Large intestine (tissue), 12 donors: ENCODE measurements around the gene TUG1. TPM values are rescaled to one million over a fixed set of nuclear protein-coding genes. Genes with fewer than 3 reads are reported as not detected.

ENCODE experiments used
- DNase-seq, 2 donors: peaks; one replicate each; pipeline versions ENCODE4 v3.0.0 to v3.0.0-alpha.2; 2013
- H3K27ac ChIP-seq: one replicate; pipeline ENCODE4 v1.5.1; 2013; ENCODE audit warnings: low read length
- H3K27me3 ChIP-seq: 2 replicates; pipeline ENCODE4 v1.6.1; 2013; ENCODE audit warnings: low read length; ENCODE audit not compliant: control insufficient read depth, insufficient read depth
- H3K36me3 ChIP-seq: 2 replicates; pipeline ENCODE4 v1.6.1; 2013; ENCODE audit warnings: low read length; ENCODE audit not compliant: control insufficient read depth, insufficient read depth
- H3K4me1 ChIP-seq: one replicate; pipeline ENCODE4 v1.6.1; 2013; ENCODE audit warnings: low read length; ENCODE audit not compliant: control insufficient read depth, insufficient read depth
- H3K4me3 ChIP-seq: one replicate; pipeline ENCODE4 v1.5.1; 2013; ENCODE audit warnings: low read length
- H3K9me3 ChIP-seq: one replicate; pipeline ENCODE4 v1.6.1; 2013; ENCODE audit warnings: mild to moderate bottlenecking, low read depth, low read length, moderate library complexity; ENCODE audit not compliant: control insufficient read depth
- WGBS: methylation state at CpG from one replicate; pipeline ENCODE4 v1.1.5; 2013; ENCODE audit warnings: low lambda C conversion rate; ENCODE audit not compliant: insufficient coverage; 5-methylcytosine and 5-hydroxymethylcytosine counted together
- long read RNA-seq, 11 donors: transcript quantifications; one replicate each; lab custom pipeline, GENCODE V29; 2026
- polyA plus RNA-seq: library from polyadenylated mRNA; unstranded; fragments of 120-200 nt; gene quantifications from one replicate; pipeline ENCODE4 v1.2.1, GENCODE V29; 2013

TUG1 gene
- 135 TPM for polyA plus RNA-seq
- long read RNA-seq, donor 1, full-length matches to known transcripts, result 35 of 35 reads
- long read RNA-seq, donor 1, partial matches to known transcripts, result 0 of 35 reads
- long read RNA-seq, donor 1, other reads (novel, unspliced or antisense), result 0 of 35 reads
- long read RNA-seq, donor 2, full-length matches to known transcripts, result 49 of 49 reads
- long read RNA-seq, donor 2, partial matches to known transcripts, result 0 of 49 reads
- long read RNA-seq, donor 2, other reads (novel, unspliced or antisense), result 0 of 49 reads
- long read RNA-seq, donor 3, full-length matches to known transcripts, result 69 of 75 reads
- long read RNA-seq, donor 3, partial matches to known transcripts, result 6 of 75 reads
- long read RNA-seq, donor 3, other reads (novel, unspliced or antisense), result 0 of 75 reads
- long read RNA-seq, donor 4, full-length matches to known transcripts, result 3 of 3 reads
- long read RNA-seq, donor 4, partial matches to known transcripts, result 0 of 3 reads
- long read RNA-seq, donor 4, other reads (novel, unspliced or antisense), result 0 of 3 reads
- long read RNA-seq, donor 5, full-length matches to known transcripts, result 29 of 29 reads
- long read RNA-seq, donor 5, partial matches to known transcripts, result 0 of 29 reads
- long read RNA-seq, donor 5, other reads (novel, unspliced or antisense), result 0 of 29 reads
- long read RNA-seq, donor 6, full-length matches to known transcripts, result 41 of 41 reads
- long read RNA-seq, donor 6, partial matches to known transcripts, result 0 of 41 reads
- long read RNA-seq, donor 6, other reads (novel, unspliced or antisense), result 0 of 41 reads
- long read RNA-seq, donor 7, full-length matches to known transcripts, result 27 of 35 reads
- long read RNA-seq, donor 7, partial matches to known transcripts, result 8 of 35 reads
- long read RNA-seq, donor 7, other reads (novel, unspliced or antisense), result 0 of 35 reads
- long read RNA-seq, donor 8, full-length matches to known transcripts, result 70 of 70 reads
- long read RNA-seq, donor 8, partial matches to known transcripts, result 0 of 70 reads
- long read RNA-seq, donor 8, other reads (novel, unspliced or antisense), result 0 of 70 reads
- long read RNA-seq, donor 9, full-length matches to known transcripts, result 38 of 38 reads
- long read RNA-seq, donor 9, partial matches to known transcripts, result 0 of 38 reads
- long read RNA-seq, donor 9, other reads (novel, unspliced or antisense), result 0 of 38 reads
- long read RNA-seq, donor 10, full-length matches to known transcripts, result 41 of 41 reads
- long read RNA-seq, donor 10, partial matches to known transcripts, result 0 of 41 reads
- long read RNA-seq, donor 10, other reads (novel, unspliced or antisense), result 0 of 41 reads
- long read RNA-seq, donor 11, full-length matches to known transcripts, result 29 of 29 reads
- long read RNA-seq, donor 11, partial matches to known transcripts, result 0 of 29 reads
- long read RNA-seq, donor 11, other reads (novel, unspliced or antisense), result 0 of 29 reads

DNA sequence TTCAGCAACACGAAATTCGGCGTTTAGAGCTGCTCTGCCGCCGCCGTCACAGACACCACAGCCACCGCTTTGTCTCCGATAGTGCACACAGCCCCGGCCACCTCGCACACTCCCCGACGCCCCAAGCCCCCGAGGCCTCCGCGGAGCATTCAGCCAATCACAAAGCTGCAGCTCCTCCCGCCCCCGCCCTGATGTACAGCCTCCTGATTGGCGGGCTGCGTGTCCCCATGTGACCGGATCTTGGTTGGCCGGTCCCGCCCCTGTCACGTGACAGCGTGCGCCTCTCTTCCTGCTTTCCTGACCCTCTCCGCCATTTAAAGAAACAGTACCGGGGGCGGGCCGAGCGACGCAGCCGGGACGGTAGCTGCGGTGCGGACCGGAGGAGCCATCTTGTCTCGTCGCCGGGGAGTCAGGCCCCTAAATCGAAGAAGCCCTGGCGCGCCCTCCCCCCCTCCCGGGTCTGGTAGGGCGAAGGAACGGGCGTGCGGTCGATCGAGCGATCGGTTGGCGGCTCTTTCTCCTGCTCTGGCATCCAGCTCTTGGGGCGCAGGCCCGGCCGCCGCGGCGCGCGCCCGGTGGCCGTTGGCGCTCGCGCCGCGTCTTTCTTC, at the start of gene TUG1:
Gene TUG1 (plus strand): TSS at position 342 of the 608 bp plus-strand sequence.
- whole genome bisulfite sequencing, result no CpG with 5 or more reads among the region's 67 CpGs
- peaks cover 27% of the 10 kb centered on the region for H3K36me3 ChIP-seq

GRCh38 chr22:30919973-30920372, 49.1 kb upstream of the TUG1 start:
- peaks cover 4% of the 10 kb centered on the region for H3K36me3 ChIP-seq
- H3K27ac ChIP-seq, result no peak overlapping the region
- peaks cover 3% of the 10 kb centered on the region for H3K9me3 ChIP-seq
- DNase-seq, result no peak
- no peak overlapping the region for H3K4me3 ChIP-seq
- no peaks in the 10 kb centered on the region for H3K27me3 ChIP-seq
- no peaks in the 10 kb centered on the region for H3K4me1 ChIP-seq
- no CpG with 5 or more reads among the region's 7 CpGs for WGBS

More for the DNA sequence above, at the start of gene TUG1:
- DNase-seq, result peak; percentile 99 to 100
- Histone ChIP-seq H3K27ac (peak within 1 kb of the TSS; percentile 90), H3K27me3 (no peaks in the 10 kb centered on the region), H3K9me3 (peaks cover 16% of the 10 kb centered on the region), H3K4me1 (peaks cover 10% of the 10 kb centered on the region), H3K4me3 (peak within 1 kb of the TSS; percentile 84)

DNA sequence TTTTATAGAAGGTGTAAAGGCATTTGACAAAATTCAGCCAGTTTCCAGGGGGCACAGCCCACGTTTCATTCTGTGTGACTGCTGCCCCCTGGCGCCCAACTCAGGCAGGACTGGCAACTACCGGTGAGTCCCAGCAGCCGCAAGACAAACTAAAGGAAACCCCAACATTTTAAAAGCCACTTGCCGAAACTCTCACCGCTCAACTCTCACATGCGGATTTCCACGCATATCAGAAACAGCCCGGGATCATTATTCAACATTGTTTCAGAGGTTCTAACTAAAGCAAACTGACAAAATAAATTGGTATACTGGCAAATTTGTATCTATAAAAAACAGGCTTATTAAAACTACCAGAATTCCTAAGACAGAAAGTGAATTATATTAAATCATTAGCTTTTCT, 48.7 kb upstream of the TUG1 start:
- WGBS, result no CpG with 5 or more reads among the region's 9 CpGs
- H3K4me1 ChIP-seq, result no peaks in the 10 kb centered on the region
- no peak overlapping the region for H3K4me3 ChIP-seq

GRCh38 chr22:30921108-30921507, 48.0 kb upstream of the TUG1 start:
- WGBS, result no CpG with 5 or more reads among the region's 6 CpGs
- DNase-seq, result no peak
- peak overlapping the region; percentile 38 for H3K4me3 ChIP-seq
- no peak overlapping the region for H3K27ac ChIP-seq
- peaks cover 1% of the 10 kb centered on the region for H3K9me3 ChIP-seq
- peaks cover 13% of the 10 kb centered on the region for H3K36me3 ChIP-seq
- H3K4me1 ChIP-seq, result no peaks in the 10 kb centered on the region
- no peaks in the 10 kb centered on the region for H3K27me3 ChIP-seq

More for the DNA sequence above, 48.7 kb upstream of the TUG1 start:
- no peak overlapping the region for H3K27ac ChIP-seq
- peaks cover 8% of the 10 kb centered on the region for H3K36me3 ChIP-seq
- peaks cover 3% of the 10 kb centered on the region for H3K9me3 ChIP-seq
- peak; percentile 47 to 48 for DNase-seq
- no peaks in the 10 kb centered on the region for H3K27me3 ChIP-seq

DNA sequence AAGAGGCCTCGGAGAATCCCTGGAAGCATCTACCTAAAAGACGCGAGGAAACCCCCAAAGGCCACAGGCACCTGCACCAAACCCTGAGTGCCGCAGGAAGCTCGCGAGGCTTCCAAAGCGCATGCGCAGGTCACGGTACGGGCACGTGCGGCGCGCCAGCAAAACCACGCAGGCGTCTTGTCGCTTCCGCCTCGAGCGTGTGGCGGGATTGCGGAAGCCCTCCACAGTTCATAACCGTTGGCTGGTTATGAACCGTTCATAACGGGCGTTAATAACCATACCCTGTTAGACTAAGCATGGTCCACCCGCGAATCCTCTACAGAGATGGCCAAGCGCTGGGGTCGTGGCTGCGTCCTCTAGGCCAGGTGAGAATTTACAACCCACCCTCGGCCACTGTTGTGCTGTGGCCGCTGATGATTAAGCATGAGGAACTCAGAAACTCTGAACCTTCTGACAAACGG, 46.9 kb upstream of the TUG1 start:
- no CpG with 5 or more reads among the region's 34 CpGs for WGBS
- H3K36me3 ChIP-seq, result peaks cover 22% of the 10 kb centered on the region
- no peaks in the 10 kb centered on the region for H3K9me3 ChIP-seq
- no peaks in the 10 kb centered on the region for H3K27me3 ChIP-seq
- no peaks in the 10 kb centered on the region for H3K4me1 ChIP-seq
- H3K4me3 ChIP-seq, result peak overlapping the region; percentile 38
- peak; percentile 63 to 72 for DNase-seq
- H3K27ac ChIP-seq, result no peak overlapping the region

DNA sequence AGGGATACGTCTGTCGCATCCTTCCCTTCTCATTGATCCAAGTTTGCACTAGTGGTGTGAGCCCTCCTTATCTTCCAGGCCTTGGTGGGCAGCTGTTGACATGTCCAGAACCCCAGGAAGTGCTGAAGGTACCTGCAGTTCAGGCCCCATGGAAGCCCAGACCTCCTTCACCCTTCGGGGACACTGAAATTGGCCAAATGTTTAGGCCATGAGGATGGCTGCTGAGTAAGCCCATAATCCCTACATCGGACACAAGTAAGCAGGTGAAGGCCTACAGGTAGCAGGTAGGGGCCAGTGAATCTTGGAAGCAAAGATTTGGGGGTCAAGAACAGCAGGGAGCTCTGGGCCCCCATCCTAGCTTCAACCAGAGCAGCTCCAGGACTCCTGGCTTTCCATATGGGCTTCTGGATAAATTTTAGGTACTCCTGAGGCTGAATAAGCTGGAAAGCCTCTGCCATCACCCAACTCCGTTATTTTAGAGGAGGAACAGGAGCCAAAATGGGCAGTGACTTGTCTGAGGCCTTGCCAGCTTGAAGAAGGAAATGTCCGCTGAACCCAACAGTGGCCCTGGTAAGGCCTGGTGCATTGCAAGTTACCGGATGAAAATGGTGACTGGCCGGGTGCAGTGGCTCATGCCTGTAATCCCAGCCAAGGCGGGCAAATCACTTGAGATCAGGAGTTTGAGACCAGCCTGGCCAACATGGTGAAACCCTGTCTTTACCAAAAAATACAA, 45.7 kb upstream of the TUG1 start:
- Histone ChIP-seq H3K9me3 (no peaks in the 10 kb centered on the region), H3K27me3 (no peaks in the 10 kb centered on the region), H3K4me1 (no peaks in the 10 kb centered on the region), H3K27ac (no peak overlapping the region), H3K36me3 (peaks cover 34% of the 10 kb centered on the region), H3K4me3 (no peak overlapping the region)
- no peak for DNase-seq
- WGBS, result no CpG with 5 or more reads among the region's 9 CpGs

- peaks cover 51% of the 10 kb centered on the region for H3K36me3 ChIP-seq
- no peaks in the 10 kb centered on the region for H3K27me3 ChIP-seq
- no CpG with 5 or more reads among the region's 5 CpGs for WGBS
Measured at GRCh38 chr22:30925667-30926066, 43.4 kb upstream of the TUG1 start.

GRCh38 chr22:30926706-30927105, 42.4 kb upstream of the TUG1 start:
- Histone ChIP-seq H3K4me1 (no peaks in the 10 kb centered on the region), H3K27ac (no peak overlapping the region), H3K9me3 (no peaks in the 10 kb centered on the region), H3K36me3 (peaks cover 61% of the 10 kb centered on the region), H3K4me3 (no peak overlapping the region), H3K27me3 (no peaks in the 10 kb centered on the region)
- DNase-seq, result no peak
- WGBS, result no CpG with 5 or more reads among the region's 4 CpGs

More at GRCh38 chr22:30925667-30926066, 43.4 kb upstream of the TUG1 start:
- DNase-seq, result no peak
- Histone ChIP-seq H3K27ac (no peak overlapping the region), H3K9me3 (no peaks in the 10 kb centered on the region), H3K4me1 (no peaks in the 10 kb centered on the region), H3K4me3 (no peak overlapping the region)

DNA sequence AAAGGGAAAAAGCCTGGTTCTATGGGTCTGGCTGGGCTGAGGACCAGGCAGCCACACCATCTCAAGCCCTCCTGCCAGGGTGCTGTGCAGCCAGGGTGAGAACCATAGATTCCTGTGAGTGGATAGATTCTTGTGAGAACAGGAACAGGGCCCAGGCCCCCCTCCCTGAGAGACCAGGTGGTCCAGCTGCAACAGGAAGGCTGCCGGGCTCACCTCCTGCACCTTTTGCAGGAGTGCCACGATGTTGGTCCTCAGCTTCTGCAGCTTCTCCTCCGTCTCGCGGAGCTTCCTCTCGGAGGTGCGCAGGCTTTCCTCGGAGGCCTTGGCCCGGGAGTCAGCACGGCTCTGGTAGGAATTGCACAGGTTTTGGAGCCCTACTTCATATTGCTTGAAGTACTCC, 41.3 kb upstream of the TUG1 start:
- no peak overlapping the region for H3K27ac ChIP-seq
- no CpG with 5 or more reads among the region's 10 CpGs for WGBS
- peaks cover 72% of the 10 kb centered on the region for H3K36me3 ChIP-seq

More for the DNA sequence above, 41.3 kb upstream of the TUG1 start:
- Histone ChIP-seq H3K4me1 (no peaks in the 10 kb centered on the region), H3K9me3 (no peaks in the 10 kb centered on the region), H3K4me3 (no peak overlapping the region), H3K27me3 (no peaks in the 10 kb centered on the region)
- no peak for DNase-seq
